ENCODE results near the gene TMUB2.

Gene TMUB2

DNA sequence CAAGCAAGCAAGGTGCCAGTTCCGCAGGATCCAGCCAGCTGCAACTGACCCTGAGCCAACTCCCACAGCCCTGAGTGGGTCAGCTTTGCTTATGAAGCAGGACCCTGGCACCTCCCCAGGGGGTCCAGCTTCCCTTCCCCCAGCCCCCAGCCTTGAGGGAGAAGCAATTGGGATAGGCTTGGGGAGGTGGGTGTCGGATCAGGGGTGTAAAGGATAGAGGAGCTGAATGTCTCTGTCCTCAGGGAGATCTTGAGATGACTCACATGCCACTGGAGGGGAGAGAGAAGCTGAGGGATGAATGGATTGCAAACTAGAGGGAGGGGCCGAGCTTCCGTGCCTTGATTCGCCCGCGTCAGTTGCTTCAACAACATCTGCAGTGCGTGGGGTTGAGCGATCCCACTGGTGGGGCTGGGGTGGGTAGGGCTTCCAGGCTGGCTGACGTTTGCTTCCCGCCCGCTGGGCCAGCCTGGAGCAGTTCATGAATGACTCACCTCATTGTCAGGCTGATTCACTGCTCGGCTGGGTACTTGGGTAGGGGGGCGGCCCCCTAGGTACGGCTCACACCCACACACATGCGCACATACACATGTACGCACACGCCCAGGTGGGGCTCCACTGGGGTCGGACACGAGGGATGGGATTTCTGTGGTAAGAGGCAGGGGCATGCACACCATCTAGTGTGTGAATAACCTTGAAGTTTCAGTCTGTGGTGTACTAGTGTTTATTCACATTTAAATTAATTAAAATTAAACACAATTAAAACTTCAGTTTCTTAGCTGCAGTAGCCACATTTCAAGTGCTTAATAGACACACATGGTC lies 48.7 kb upstream of the TMUB2 start (continued):
- TF ChIP-seq ZFP37 (tag by site-specific recombination; IDR thresholded peaks at IDR 0.05) (peak; percentile 15; the same call in 1 of the 2 replicates), ZNF544 (tag by site-specific recombination; IDR thresholded peaks at IDR 0.05) (no peak), ZNF239 (tag by site-specific recombination; IDR thresholded peaks at IDR 0.05) (no peak), ZNF221 (tag by site-specific recombination; IDR thresholded peaks at IDR 0.05; ENCODE audit: borderline replicate concordance) (no peak), ZNF664 (tag by site-specific recombination; IDR thresholded peaks at IDR 0.05) (peak; percentile 83), BCL11B (tag by site-specific recombination; IDR thresholded peaks at IDR 0.05; ENCODE audit: low read depth) (no peak), ZFHX2 (tag by site-specific recombination; conservative IDR thresholded peaks at IDR 0.05) (peak; percentile 92), YY2 (tag by site-specific recombination; IDR thresholded peaks at IDR 0.05) (no peak), ZNF292 (tag by site-specific recombination; IDR thresholded peaks at IDR 0.05; ENCODE audit: borderline replicate concordance, low read depth) (no peak), KLF1 (tag by site-specific recombination; IDR thresholded peaks at IDR 0.05) (peak; percentile 92), ZNF138 (tag by site-specific recombination; IDR thresholded peaks at IDR 0.05; ENCODE audit: borderline replicate concordance) (no peak), TRIM28 (IDR thresholded peaks at IDR 0.05; ENCODE audit: borderline replicate concordance, low read length) (no peak), KLF9 (tag by site-specific recombination; IDR thresholded peaks at IDR 0.05; ENCODE audit: low read depth) (peak; percentile 97), SALL2 (tag by site-specific recombination; IDR thresholded peaks at IDR 0.05; ENCODE audit: borderline replicate concordance) (no peak), ZNF324 (tag by site-specific recombination; IDR thresholded peaks at IDR 0.05) (peak; percentile 65; the same call in 1 of the 2 replicates), PRDM4 (tag by site-specific recombination; IDR thresholded peaks at IDR 0.05) (peak; percentile 41), KLF8 (tag by site-specific recombination; IDR thresholded peaks at IDR 0.05) (peak; percentile 95), ZBTB7A (tag by site-specific recombination; IDR thresholded peaks at IDR 0.05; ENCODE audit: low read depth) (no peak), ZNF692 (tag by site-specific recombination; IDR thresholded peaks at IDR 0.05) (peak; percentile 91), ZNF660 (tag by site-specific recombination; IDR thresholded peaks at IDR 0.05) (peak; percentile 82; the same call in 1 of the 2 replicates), SP7 (tag by site-specific recombination; IDR thresholded peaks at IDR 0.05) (peak; percentile 88), ZBTB21 (tag by site-specific recombination; IDR thresholded peaks at IDR 0.05) (peak; percentile 76; the same call in 1 of the 2 replicates)
- TF ChIP-seq, protein P1, sequence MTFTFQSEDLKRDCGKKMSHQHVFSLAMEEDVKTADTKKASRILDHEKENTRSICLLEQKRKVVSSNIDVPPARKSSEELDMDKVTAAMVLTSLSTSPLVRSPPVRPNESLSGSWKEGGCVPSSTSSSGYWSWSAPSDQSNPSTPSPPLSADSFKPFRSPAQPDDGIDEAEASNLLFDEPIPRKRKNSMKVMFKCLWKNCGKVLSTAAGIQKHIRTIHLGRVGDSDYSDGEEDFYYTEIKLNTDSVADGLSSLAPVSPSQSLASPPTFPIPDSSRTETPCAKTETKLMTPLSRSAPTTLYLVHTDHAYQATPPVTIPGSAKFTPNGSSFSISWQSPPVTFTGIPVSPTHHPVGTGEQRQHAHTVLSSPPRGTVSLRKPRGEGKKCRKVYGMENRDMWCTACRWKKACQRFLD (tag by site-specific recombination; IDR thresholded peaks at IDR 0.05) = no peak
- TF ChIP-seq, protein P2, sequence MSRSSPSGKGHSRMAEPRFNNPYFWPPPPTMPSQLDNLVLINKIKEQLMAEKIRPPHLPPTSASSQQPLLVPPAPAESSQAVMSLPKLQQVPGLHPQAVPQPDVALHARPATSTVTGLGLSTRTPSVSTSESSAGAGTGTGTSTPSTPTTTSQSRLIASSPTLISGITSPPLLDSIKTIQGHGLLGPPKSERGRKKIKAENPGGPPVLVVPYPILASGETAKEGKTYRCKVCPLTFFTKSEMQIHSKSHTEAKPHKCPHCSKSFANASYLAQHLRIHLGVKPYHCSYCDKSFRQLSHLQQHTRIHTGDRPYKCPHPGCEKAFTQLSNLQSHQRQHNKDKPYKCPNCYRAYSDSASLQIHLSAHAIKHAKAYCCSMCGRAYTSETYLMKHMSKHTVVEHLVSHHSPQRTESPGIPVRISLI (tag by site-specific recombination; IDR thresholded peaks at IDR 0.05) = no peak
- TF ChIP-seq, protein P3, sequence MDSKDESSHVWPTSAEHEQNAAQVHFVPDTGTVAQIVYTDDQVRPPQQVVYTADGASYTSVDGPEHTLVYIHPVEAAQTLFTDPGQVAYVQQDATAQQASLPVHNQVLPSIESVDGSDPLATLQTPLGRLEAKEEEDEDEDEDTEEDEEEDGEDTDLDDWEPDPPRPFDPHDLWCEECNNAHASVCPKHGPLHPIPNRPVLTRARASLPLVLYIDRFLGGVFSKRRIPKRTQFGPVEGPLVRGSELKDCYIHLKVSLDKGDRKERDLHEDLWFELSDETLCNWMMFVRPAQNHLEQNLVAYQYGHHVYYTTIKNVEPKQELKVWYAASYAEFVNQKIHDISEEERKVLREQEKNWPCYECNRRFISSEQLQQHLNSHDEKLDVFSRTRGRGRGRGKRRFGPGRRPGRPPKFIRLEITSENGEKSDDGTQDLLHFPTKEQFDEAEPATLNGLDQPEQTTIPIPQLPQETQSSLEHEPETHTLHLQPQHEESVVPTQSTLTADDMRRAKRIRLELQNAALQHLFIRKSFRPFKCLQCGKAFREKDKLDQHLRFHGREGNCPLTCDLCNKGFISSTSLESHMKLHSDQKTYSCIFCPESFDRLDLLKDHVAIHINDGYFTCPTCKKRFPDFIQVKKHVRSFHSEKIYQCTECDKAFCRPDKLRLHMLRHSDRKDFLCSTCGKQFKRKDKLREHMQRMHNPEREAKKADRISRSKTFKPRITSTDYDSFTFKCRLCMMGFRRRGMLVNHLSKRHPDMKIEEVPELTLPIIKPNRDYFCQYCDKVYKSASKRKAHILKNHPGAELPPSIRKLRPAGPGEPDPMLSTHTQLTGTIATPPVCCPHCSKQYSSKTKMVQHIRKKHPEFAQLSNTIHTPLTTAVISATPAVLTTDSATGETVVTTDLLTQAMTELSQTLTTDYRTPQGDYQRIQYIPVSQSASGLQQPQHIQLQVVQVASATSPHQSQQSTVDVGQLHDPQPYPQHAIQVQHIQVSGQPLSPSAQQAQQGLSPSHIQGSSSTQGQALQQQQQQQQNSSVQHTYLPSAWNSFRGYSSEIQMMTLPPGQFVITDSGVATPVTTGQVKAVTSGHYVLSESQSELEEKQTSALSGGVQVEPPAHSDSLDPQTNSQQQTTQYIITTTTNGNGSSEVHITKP (tag by site-specific recombination; IDR thresholded peaks at IDR 0.05) = peak; percentile 98
- TF ChIP-seq, protein P4, sequence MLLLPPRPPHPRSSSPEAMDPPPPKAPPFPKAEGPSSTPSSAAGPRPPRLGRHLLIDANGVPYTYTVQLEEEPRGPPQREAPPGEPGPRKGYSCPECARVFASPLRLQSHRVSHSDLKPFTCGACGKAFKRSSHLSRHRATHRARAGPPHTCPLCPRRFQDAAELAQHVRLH (tag by site-specific recombination; IDR thresholded peaks at IDR 0.05) = no peak
- TF ChIP-seq, protein P5, sequence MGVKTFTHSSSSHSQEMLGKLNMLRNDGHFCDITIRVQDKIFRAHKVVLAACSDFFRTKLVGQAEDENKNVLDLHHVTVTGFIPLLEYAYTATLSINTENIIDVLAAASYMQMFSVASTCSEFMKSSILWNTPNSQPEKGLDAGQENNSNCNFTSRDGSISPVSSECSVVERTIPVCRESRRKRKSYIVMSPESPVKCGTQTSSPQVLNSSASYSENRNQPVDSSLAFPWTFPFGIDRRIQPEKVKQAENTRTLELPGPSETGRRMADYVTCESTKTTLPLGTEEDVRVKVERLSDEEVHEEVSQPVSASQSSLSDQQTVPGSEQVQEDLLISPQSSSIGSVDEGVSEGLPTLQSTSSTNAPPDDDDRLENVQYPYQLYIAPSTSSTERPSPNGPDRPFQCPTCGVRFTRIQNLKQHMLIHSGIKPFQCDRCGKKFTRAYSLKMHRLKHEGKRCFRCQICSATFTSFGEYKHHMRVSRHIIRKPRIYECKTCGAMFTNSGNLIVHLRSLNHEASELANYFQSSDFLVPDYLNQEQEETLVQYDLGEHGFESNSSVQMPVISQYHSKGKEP (tag by site-specific recombination; IDR thresholded peaks at IDR 0.05) = no peak

Data from HEK293 (cell line).